Naive thymus-derived CD8-positive, alpha-beta T cell (primary cell): Measurements from ENCODE around the gene FAM229B. TPM values are rescaled to one million over a fixed set of nuclear protein-coding genes. Genes with fewer than 3 reads are reported as not detected.

ENCODE experiments used
- ATAC-seq, 2 donors: fragments of 150-1000 bp; cut with Tn5 transposase in 1 of 2; sonication (Bioruptor Pico), chemical (Tn5 transposase) in 1 of 2; 1 replicate in 1 of 2; 2 replicates in 1 of 2; pipeline ENCODE4 v1.10.0; 2021; ENCODE audit warnings: mild to moderate bottlenecking in 2 of 2, moderate library complexity in 2 of 2
- POLR2A ChIA-PET: fragments of 350-600 bp; sonication (Branson Sonifier 250); formaldehyde crosslinking; loops from one replicate; lab custom pipeline; 2021; ENCODE audit warnings: antibody characterized with exemption; lab: Charles Lee
- DNase-seq, 10 donors: peaks; one replicate each; pipeline versions ENCODE4 v3.0.0 to v3.0.0-alpha.2; 2020 to 2022
- H3K27ac Mint-ChIP-seq, 10 donors: one replicate each; pipeline ENCODE4 v1.8.0; 2020 to 2022; ENCODE audit warnings: mild to moderate bottlenecking in 10 of 10, mixed read lengths in 10 of 10, moderate library complexity in 4 of 10, inconsistent platforms in 1 of 10
- H3K27me3 Mint-ChIP-seq, 5 donors: one replicate each; pipeline ENCODE4 v1.8.0; 2021 to 2022; ENCODE audit warnings: mixed read lengths in 5 of 5
- H3K36me3 Mint-ChIP-seq, 3 donors: one replicate each; pipeline ENCODE4 v1.8.0; 2020 to 2022; ENCODE audit warnings: mixed read lengths in 3 of 3, mild to moderate bottlenecking in 2 of 3, inconsistent platforms in 1 of 3
- H3K4me1 Mint-ChIP-seq, 4 donors: one replicate each; pipeline ENCODE4 v1.8.0; 2021 to 2022; ENCODE audit warnings: mixed read lengths in 4 of 4
- H3K4me3 Mint-ChIP-seq, 10 donors: one replicate each; pipeline ENCODE4 v1.8.0; 2020 to 2022; ENCODE audit warnings: mild to moderate bottlenecking in 10 of 10, mixed read lengths in 10 of 10, moderate library complexity in 6 of 10, inconsistent platforms in 1 of 10
- H3K9me3 Mint-ChIP-seq, 9 donors: one replicate each; pipeline ENCODE4 v1.8.0; 2020 to 2022; ENCODE audit warnings: mixed read lengths in 9 of 9, mild to moderate bottlenecking in 3 of 9, inconsistent platforms in 1 of 9, moderate library complexity in 1 of 9
- polyA plus RNA-seq, 3 donors: library from polyadenylated mRNA; unstranded; fragments of 300-500 nt; fragmentation: Illumina TruSeq; gene quantifications; one replicate each; pipeline ENCODE4 v1.2.3, GENCODE V29; 2021
- total RNA-seq, 8 experiments: library from RNA in 2 of 8; stranded (reverse) in 2 of 8; gene quantifications; one replicate each; pipeline ENCODE4 v1.2.3 and lab custom pipeline; 2021 to 2026

FAM229B gene
- total and polyA plus RNA-seq, 5 experiments from 2014 or later: 5.5 to 18.4 (median 12.3) TPM

- peaks cover 0 to 7% (median 7%) of the 10 kb centered on the region in 5 donors for H3K27me3 Mint-ChIP-seq
- DNase-seq (no peak), ATAC-seq (no peak)
- no peak overlapping the region for H3K4me3 Mint-ChIP-seq
- POLR2A ChIA-PET: no interaction called here
- no peaks in the 10 kb centered on the region for H3K36me3 Mint-ChIP-seq
- no peaks in the 10 kb centered on the region for H3K9me3 Mint-ChIP-seq
- no peaks in the 10 kb centered on the region for H3K4me1 Mint-ChIP-seq
- H3K27ac Mint-ChIP-seq: no peak overlapping the region
Measured at GRCh38 chr6:112117554-112117953, 30.2 kb downstream of the FAM229B start.

GRCh38 chr6:112118034-112118433, 30.6 kb downstream of the FAM229B start:
- no peak for ATAC-seq
- Mint-ChIP-seq H3K4me1 (no peaks in the 10 kb centered on the region), H3K4me3 (no peak overlapping the region), H3K27ac (no peak overlapping the region), H3K36me3 (no peaks in the 10 kb centered on the region), H3K27me3 (peaks cover 0 to 7% (median 7%) of the 10 kb centered on the region in 5 donors), H3K9me3 (no peaks in the 10 kb centered on the region)
- POLR2A ChIA-PET: no interaction called here
- no peak for DNase-seq

- H3K9me3 Mint-ChIP-seq: no peaks in the 10 kb centered on the region
- H3K4me1 Mint-ChIP-seq: no peaks in the 10 kb centered on the region
- H3K36me3 Mint-ChIP-seq: no peaks in the 10 kb centered on the region
- POLR2A ChIA-PET: no interaction called here
- H3K4me3 Mint-ChIP-seq: no peak overlapping the region
- DNase-seq (no peak), ATAC-seq (no peak)
- peaks cover 3 to 11% (median 5%) of the 10 kb centered on the region in 5 donors for H3K27me3 Mint-ChIP-seq
- H3K27ac Mint-ChIP-seq: no peak overlapping the region
Measured at GRCh38 chr6:112122756-112123155, 35.4 kb downstream of the FAM229B start.

GRCh38 chr6:112123982-112124381, 36.6 kb downstream of the FAM229B start:
- ATAC-seq (no peak), DNase-seq (no peak)
- Mint-ChIP-seq H3K36me3 (no peaks in the 10 kb centered on the region), H3K4me3 (no peak overlapping the region), H3K27ac (no peak overlapping the region), H3K9me3 (no peaks in the 10 kb centered on the region), H3K27me3 (peaks cover 4 to 19% (median 10%) of the 10 kb centered on the region in 5 donors), H3K4me1 (no peaks in the 10 kb centered on the region)
- POLR2A ChIA-PET: no interaction called here

GRCh38 chr6:112128208-112128607, 40.8 kb downstream of the FAM229B start:
- POLR2A ChIA-PET: no interaction called here
- no peaks in the 10 kb centered on the region for H3K9me3 Mint-ChIP-seq
- DNase-seq (no peak), ATAC-seq (no peak)
- no peaks in the 10 kb centered on the region for H3K4me1 Mint-ChIP-seq
- H3K27me3 Mint-ChIP-seq: peaks cover 3 to 19% (median 8%) of the 10 kb centered on the region in 5 donors
- H3K27ac Mint-ChIP-seq: no peak overlapping the region
- no peak overlapping the region for H3K4me3 Mint-ChIP-seq
- no peaks in the 10 kb centered on the region for H3K36me3 Mint-ChIP-seq

GRCh38 chr6:112130878-112131277, 43.5 kb downstream of the FAM229B start:
- POLR2A ChIA-PET: no interaction called here

GRCh38 chr6:112139052-112139451, 51.7 kb downstream of the FAM229B start:
- no peaks in the 10 kb centered on the region for H3K9me3 Mint-ChIP-seq
- H3K36me3 Mint-ChIP-seq: no peaks in the 10 kb centered on the region
- no peaks in the 10 kb centered on the region for H3K4me1 Mint-ChIP-seq
- POLR2A ChIA-PET: interaction anchor here (0.6 kb wide), 1 partner anchor 649 kb away, joined by 5 read pairs; no protein-coding TSS in a partner anchor
- peaks cover 0 to 13% (median 2%) of the 10 kb centered on the region in 5 donors for H3K27me3 Mint-ChIP-seq
- no peak overlapping the region for H3K4me3 Mint-ChIP-seq
- DNase-seq: no peak
- ATAC-seq: no peak
- H3K27ac Mint-ChIP-seq: no peak overlapping the region

More at GRCh38 chr6:112130878-112131277, 43.5 kb downstream of the FAM229B start:
- Mint-ChIP-seq H3K27me3 (peaks cover 5 to 19% (median 11%) of the 10 kb centered on the region in 5 donors), H3K27ac (no peak overlapping the region), H3K4me3 (no peak overlapping the region), H3K36me3 (no peaks in the 10 kb centered on the region), H3K9me3 (no peaks in the 10 kb centered on the region), H3K4me1 (no peaks in the 10 kb centered on the region)
- no peak for DNase-seq
- ATAC-seq: no peak

GRCh38 chr6:112141707-112142106, 54.3 kb downstream of the FAM229B start:
- POLR2A ChIA-PET: no interaction called here
- Mint-ChIP-seq H3K4me1 (no peaks in the 10 kb centered on the region), H3K4me3 (no peak overlapping the region), H3K9me3 (no peaks in the 10 kb centered on the region), H3K36me3 (no peaks in the 10 kb centered on the region), H3K27ac (no peak overlapping the region), H3K27me3 (peaks cover 0 to 7% (median 4%) of the 10 kb centered on the region in 5 donors)
- ATAC-seq (no peak), DNase-seq (no peak)

GRCh38 chr6:112144145-112144926, 56.9 kb downstream of the FAM229B start:
- POLR2A ChIA-PET: no interaction called here
- ATAC-seq (no peak), DNase-seq (no peak)
- Mint-ChIP-seq H3K9me3 (no peaks in the 10 kb centered on the region), H3K4me1 (no peaks in the 10 kb centered on the region), H3K27ac (no peak overlapping the region), H3K4me3 (no peak overlapping the region), H3K27me3 (peaks cover 0 to 8% (median 3%) of the 10 kb centered on the region in 5 donors), H3K36me3 (no peaks in the 10 kb centered on the region)

- Mint-ChIP-seq H3K36me3 (no peaks in the 10 kb centered on the region), H3K27ac (no peak overlapping the region), H3K4me3 (no peak overlapping the region), H3K9me3 (no peaks in the 10 kb centered on the region), H3K27me3 (peaks cover 0 to 10% (median 2%) of the 10 kb centered on the region in 5 donors), H3K4me1 (no peaks in the 10 kb centered on the region)
- POLR2A ChIA-PET: no interaction called here
- no peak for ATAC-seq
- no peak for DNase-seq
Measured at GRCh38 chr6:112145080-112145573, 57.7 kb downstream of the FAM229B start.

GRCh38 chr6:112148103-112148502, 60.7 kb downstream of the FAM229B start:
- H3K9me3 Mint-ChIP-seq: no peaks in the 10 kb centered on the region

GRCh38 chr6:112149236-112149635, 61.8 kb downstream of the FAM229B start:
- Mint-ChIP-seq H3K4me3 (no peak overlapping the region), H3K9me3 (no peaks in the 10 kb centered on the region), H3K27me3 (peaks cover 1 to 12% (median 5%) of the 10 kb centered on the region in 5 donors), H3K27ac (no peak overlapping the region), H3K4me1 (no peaks in the 10 kb centered on the region), H3K36me3 (no peaks in the 10 kb centered on the region)
- DNase-seq: no peak
- POLR2A ChIA-PET: no interaction called here
- ATAC-seq: no peak

More at GRCh38 chr6:112148103-112148502, 60.7 kb downstream of the FAM229B start:
- H3K36me3 Mint-ChIP-seq: no peaks in the 10 kb centered on the region
- H3K27ac Mint-ChIP-seq: no peak overlapping the region
- no peaks in the 10 kb centered on the region for H3K4me1 Mint-ChIP-seq
- DNase-seq: no peak
- ATAC-seq: no peak
- peaks cover 1 to 11% (median 2%) of the 10 kb centered on the region in 5 donors for H3K27me3 Mint-ChIP-seq
- no peak overlapping the region for H3K4me3 Mint-ChIP-seq
- POLR2A ChIA-PET: no interaction called here

GRCh38 chr6:112149719-112150263, 62.4 kb downstream of the FAM229B start:
- ATAC-seq (no peak), DNase-seq (no peak)
- H3K27ac Mint-ChIP-seq: no peak overlapping the region
- H3K4me3 Mint-ChIP-seq: no peak overlapping the region
- no peaks in the 10 kb centered on the region for H3K4me1 Mint-ChIP-seq
- H3K9me3 Mint-ChIP-seq: no peaks in the 10 kb centered on the region
- no peaks in the 10 kb centered on the region for H3K36me3 Mint-ChIP-seq
- POLR2A ChIA-PET: no interaction called here
- H3K27me3 Mint-ChIP-seq: peaks cover 1 to 12% (median 5%) of the 10 kb centered on the region in 5 donors
